ENCODE results near the gene SLC9C2.

DNA sequence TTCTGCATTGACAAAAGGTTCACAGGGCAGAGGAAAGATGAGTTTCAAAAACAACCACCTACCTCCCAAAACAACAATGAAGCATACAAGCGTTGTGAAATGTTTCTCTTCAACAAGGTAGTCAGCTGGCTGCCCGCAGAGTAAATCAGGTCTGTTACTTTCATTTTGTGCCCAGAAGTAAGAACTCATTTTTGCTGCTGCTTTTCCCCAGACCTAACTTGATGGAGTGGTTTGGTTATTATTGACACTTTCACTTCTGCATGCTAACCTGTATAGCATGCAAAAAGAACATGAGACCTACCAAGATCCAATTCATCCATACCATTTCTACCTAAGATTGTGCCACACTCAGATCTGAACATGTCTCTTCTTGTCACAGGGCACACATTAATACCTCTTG is 1.3 kb downstream of the SLC9C2 start:
- TF ChIP-seq, protein P1, sequence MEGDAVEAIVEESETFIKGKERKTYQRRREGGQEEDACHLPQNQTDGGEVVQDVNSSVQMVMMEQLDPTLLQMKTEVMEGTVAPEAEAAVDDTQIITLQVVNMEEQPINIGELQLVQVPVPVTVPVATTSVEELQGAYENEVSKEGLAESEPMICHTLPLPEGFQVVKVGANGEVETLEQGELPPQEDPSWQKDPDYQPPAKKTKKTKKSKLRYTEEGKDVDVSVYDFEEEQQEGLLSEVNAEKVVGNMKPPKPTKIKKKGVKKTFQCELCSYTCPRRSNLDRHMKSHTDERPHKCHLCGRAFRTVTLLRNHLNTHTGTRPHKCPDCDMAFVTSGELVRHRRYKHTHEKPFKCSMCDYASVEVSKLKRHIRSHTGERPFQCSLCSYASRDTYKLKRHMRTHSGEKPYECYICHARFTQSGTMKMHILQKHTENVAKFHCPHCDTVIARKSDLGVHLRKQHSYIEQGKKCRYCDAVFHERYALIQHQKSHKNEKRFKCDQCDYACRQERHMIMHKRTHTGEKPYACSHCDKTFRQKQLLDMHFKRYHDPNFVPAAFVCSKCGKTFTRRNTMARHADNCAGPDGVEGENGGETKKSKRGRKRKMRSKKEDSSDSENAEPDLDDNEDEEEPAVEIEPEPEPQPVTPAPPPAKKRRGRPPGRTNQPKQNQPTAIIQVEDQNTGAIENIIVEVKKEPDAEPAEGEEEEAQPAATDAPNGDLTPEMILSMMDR (IDR thresholded peaks at IDR 0.05): no peak
- TF ChIP-seq POLR2AphosphoS5 (IDR thresholded peaks at IDR 0.05; ENCODE audit: low read depth, low read length) (no peak), TCF7L2 (IDR thresholded peaks at IDR 0.05; ENCODE audit: low read depth, low read length) (no peak), SIN3A (IDR thresholded peaks at IDR 0.05; ENCODE audit: borderline replicate concordance, insufficient read depth, low read depth, low read length) (no peak)
- TF ChIP-seq, protein P2, sequence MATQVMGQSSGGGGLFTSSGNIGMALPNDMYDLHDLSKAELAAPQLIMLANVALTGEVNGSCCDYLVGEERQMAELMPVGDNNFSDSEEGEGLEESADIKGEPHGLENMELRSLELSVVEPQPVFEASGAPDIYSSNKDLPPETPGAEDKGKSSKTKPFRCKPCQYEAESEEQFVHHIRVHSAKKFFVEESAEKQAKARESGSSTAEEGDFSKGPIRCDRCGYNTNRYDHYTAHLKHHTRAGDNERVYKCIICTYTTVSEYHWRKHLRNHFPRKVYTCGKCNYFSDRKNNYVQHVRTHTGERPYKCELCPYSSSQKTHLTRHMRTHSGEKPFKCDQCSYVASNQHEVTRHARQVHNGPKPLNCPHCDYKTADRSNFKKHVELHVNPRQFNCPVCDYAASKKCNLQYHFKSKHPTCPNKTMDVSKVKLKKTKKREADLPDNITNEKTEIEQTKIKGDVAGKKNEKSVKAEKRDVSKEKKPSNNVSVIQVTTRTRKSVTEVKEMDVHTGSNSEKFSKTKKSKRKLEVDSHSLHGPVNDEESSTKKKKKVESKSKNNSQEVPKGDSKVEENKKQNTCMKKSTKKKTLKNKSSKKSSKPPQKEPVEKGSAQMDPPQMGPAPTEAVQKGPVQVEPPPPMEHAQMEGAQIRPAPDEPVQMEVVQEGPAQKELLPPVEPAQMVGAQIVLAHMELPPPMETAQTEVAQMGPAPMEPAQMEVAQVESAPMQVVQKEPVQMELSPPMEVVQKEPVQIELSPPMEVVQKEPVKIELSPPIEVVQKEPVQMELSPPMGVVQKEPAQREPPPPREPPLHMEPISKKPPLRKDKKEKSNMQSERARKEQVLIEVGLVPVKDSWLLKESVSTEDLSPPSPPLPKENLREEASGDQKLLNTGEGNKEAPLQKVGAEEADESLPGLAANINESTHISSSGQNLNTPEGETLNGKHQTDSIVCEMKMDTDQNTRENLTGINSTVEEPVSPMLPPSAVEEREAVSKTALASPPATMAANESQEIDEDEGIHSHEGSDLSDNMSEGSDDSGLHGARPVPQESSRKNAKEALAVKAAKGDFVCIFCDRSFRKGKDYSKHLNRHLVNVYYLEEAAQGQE (IDR thresholded peaks at IDR 0.05; ENCODE audit: insufficient read depth in 1 of 2, low read depth in 2 of 2, low read length in 1 of 2): no peak

Data from Panc1 (cell line).